Testis (tissue), 2 donors: ENCODE measurements around the gene PCDHGA11.
"Not testable (repeated sequence)": the region's sequence is repeated elsewhere in the genome, so short reads cannot be mapped to it uniquely, and the experiment has no call there.

Experiments
- POLR2A ChIP-seq: fragments of 450-650 bp; IDR thresholded peaks from one replicate; pipeline ENCODE4 v1.6.1; 2017; ENCODE audit warnings: antibody characterized with exemption, mild to moderate bottlenecking, moderate library complexity
- TF ChIP-seq, protein P1 (sequence below), 3 experiments: fragments of 450-650 bp in 2 of 3; fragments of 200-600 bp in 1 of 3; sonication (generic) in 1 of 3; IDR thresholded peaks; one replicate each; pipeline ENCODE4 v1.5.1; 2016 to 2019; ENCODE audit warnings: antibody characterized with exemption in 3 of 3, mild to moderate bottlenecking in 2 of 3, moderate library complexity in 1 of 3

DNA sequence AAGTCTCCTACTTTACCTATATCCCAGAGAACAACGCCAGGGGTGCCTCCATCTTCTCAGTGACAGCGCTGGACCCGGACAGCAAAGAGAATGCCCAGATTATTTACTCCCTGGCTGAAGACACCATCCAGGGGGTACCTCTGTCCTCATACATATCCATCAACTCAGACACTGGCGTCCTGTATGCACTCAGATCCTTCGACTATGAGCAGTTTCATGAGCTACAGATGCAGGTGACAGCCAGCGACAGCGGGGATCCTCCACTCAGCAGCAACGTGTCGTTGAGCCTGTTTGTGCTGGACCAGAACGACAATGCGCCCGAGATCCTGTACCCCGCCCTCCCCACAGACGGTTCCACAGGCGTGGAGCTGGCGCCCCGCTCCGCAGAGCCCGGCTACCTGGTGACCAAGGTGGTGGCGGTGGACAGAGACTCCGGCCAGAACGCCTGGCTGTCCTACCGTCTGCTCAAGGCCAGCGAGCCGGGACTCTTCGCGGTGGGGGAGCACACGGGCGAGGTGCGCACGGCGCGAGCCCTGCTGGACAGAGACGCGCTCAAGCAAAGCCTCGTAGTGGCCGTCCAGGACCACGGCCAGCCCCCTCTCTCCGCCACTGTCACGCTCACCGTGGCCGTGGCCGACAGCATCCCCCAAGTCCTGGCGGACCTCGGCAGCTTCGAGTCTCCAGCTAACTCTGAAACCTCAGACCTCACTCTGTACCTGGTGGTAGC is 6.1 kb upstream of the PCDHGA11 start:
- TF ChIP-seq, protein P1, sequence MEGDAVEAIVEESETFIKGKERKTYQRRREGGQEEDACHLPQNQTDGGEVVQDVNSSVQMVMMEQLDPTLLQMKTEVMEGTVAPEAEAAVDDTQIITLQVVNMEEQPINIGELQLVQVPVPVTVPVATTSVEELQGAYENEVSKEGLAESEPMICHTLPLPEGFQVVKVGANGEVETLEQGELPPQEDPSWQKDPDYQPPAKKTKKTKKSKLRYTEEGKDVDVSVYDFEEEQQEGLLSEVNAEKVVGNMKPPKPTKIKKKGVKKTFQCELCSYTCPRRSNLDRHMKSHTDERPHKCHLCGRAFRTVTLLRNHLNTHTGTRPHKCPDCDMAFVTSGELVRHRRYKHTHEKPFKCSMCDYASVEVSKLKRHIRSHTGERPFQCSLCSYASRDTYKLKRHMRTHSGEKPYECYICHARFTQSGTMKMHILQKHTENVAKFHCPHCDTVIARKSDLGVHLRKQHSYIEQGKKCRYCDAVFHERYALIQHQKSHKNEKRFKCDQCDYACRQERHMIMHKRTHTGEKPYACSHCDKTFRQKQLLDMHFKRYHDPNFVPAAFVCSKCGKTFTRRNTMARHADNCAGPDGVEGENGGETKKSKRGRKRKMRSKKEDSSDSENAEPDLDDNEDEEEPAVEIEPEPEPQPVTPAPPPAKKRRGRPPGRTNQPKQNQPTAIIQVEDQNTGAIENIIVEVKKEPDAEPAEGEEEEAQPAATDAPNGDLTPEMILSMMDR (IDR thresholded peaks at IDR 0.05) = not testable (repeated sequence)
- TF ChIP-seq POLR2A = not testable (repeated sequence)
